Psoas muscle (tissue), 8 donors: ENCODE data around the gene COL8A1. TPM values are rescaled to one million over a fixed set of nuclear protein-coding genes. Genes with fewer than 3 reads are reported as not detected.

ENCODE experiments used
- ATAC-seq, 4 donors: fragments of 200-7000 bp; cut with Tn5 transposase; one replicate each; pipeline ENCODE4 v1.9.1; 2020; ENCODE audit warnings: moderate library complexity in 3 of 4, mild to moderate bottlenecking in 2 of 4
- DNase-seq, 2 donors: peaks; one replicate each; pipeline ENCODE4 v3.0.0-alpha.2; 2020
- H3K27ac ChIP-seq: fragments of 200-600 bp; one replicate; pipeline ENCODE4 v1.8.0; 2022
- H3K27me3 ChIP-seq, 3 donors: fragments of 200-600 bp in 1 of 3; one replicate each; pipeline versions ENCODE4 v1.6.1 to v1.8.0; 2013 to 2022; ENCODE audit warnings: low read length in 2 of 3, mild to moderate bottlenecking in 2 of 3, moderate library complexity in 1 of 3; ENCODE audit not compliant: insufficient read depth in 3 of 3
- H3K36me3 ChIP-seq, 2 donors: fragments of 200-600 bp in 1 of 2; one replicate each; pipeline versions ENCODE4 v1.6.1 to v1.8.0; 2013 to 2022; ENCODE audit warnings: low read depth in 1 of 2, mild to moderate bottlenecking in 1 of 2, moderate library complexity in 1 of 2; ENCODE audit not compliant: insufficient read depth in 1 of 2
- H3K4me1 ChIP-seq: fragments of 200-600 bp; one replicate; pipeline ENCODE4 v1.8.0; 2022
- H3K4me3 ChIP-seq: fragments of 200-600 bp; one replicate; pipeline ENCODE4 v1.8.0; 2022; ENCODE audit warnings: mild to moderate bottlenecking
- H3K9me3 ChIP-seq: fragments of 200-600 bp; one replicate; pipeline ENCODE4 v1.8.0; 2022
- CTCF ChIP-seq: fragments of 200-600 bp; IDR thresholded peaks from one replicate; pipeline ENCODE4 v1.8.0; 2022; ENCODE audit warnings: antibody characterized with exemption
- WGBS, 3 donors: extraction: QIAGEN DNeasy Blood & Tissue Kit; methylation state at CpG; one replicate each; pipeline versions ENCODE4 v1.1.6 to v1.1.7; 2013; 5-methylcytosine and 5-hydroxymethylcytosine counted together
- intact Hi-C, 2 donors: fragments of 100-400 bp; cut with DNase I; formaldehyde crosslinking; loops; one replicate each; pipeline versions ENCODE4 v1.11.0 to v1.14.2; 2022
- polyA plus RNA-seq, 3 donors: library from polyadenylated mRNA; stranded (reverse); fragments of 200-250 nt; gene quantifications; one replicate each; pipeline ENCODE4 v1.2.3, GENCODE V29; 2013
- total RNA-seq, 4 donors: library from RNA; stranded (reverse); fragmentation: NEBNext Ultra II Directional in 2 of 4; extraction: Animal tissue kit (Norgen Biotek cat#: 25700) in 2 of 4; gene quantifications; one replicate each; pipeline versions ENCODE4 v1.2.1 to v1.2.4, GENCODE V29; 2021 to 2023
- donor health status: healthy with polysubstance abuse.
- donor health status: DM: no; HTN: no; CAD: no; lungs with moderate emphysema.
- donor health status: Bipolar disorder and iron deficiency.
- donor health status: healthy.
- donor health status: DM: yes; HTN: yes; CAD: no.
- donor health status: DM: no; HTN: no; CAD: no.
- donor health status: DM: no; HTN: no; CAD: no.
- donor health status: DM: yes; HTN: yes; CAD: no.

Gene COL8A1
- total and polyA plus RNA-seq, 7 donors: 1.2 to 11.3 (median 2.3) TPM

- H3K27me3 ChIP-seq: peaks cover 0 to 2% (median 0%) of the 10 kb centered on the region in 3 donors
- DNase-seq: no peak
- intact Hi-C loops: no loop called here
- no peak overlapping the region for H3K4me3 ChIP-seq
- no peak for TF ChIP-seq CTCF
- no peak for ATAC-seq
- H3K4me1 ChIP-seq: no peaks in the 10 kb centered on the region
- no peaks in the 10 kb centered on the region for H3K36me3 ChIP-seq
- WGBS, 3 donors: 83 to 92% (median 89%) methylated on average over 3 of the region's 3 CpGs
- no peaks in the 10 kb centered on the region for H3K9me3 ChIP-seq
- H3K27ac ChIP-seq: no peak overlapping the region
Observed at GRCh38 chr3:99781761-99782160, 143.4 kb downstream of the COL8A1 start.

- peak in 1 of 4 donors; percentile 38 for ATAC-seq
- no peak overlapping the region for H3K27ac ChIP-seq
- 41 to 50% (median 48%) methylated on average over 5 of the region's 5 CpGs for WGBS, 3 donors
Observed at GRCh38 chr3:99783011-99783573, 144.7 kb downstream of the COL8A1 start.

GRCh38 chr3:99789011-99789721 lies 150.8 kb downstream of the COL8A1 start:
- no peaks in the 10 kb centered on the region for H3K4me1 ChIP-seq
- no peak overlapping the region for H3K27ac ChIP-seq
- ATAC-seq (peak; percentile 82 to 88 (median 87)), DNase-seq (no peak)
- 23 to 26% (median 25%) methylated on average over 3 of the region's 3 CpGs for WGBS, 3 donors
- intact Hi-C loops: loop anchor here in 1 of 2 donors (5.0 kb wide), 2 partner anchors 142 to 292 kb away; no protein-coding TSS in a partner anchor
- no peaks in the 10 kb centered on the region for H3K27me3 ChIP-seq
- H3K36me3 ChIP-seq: no peaks in the 10 kb centered on the region
- no peak overlapping the region for H3K4me3 ChIP-seq
- no peaks in the 10 kb centered on the region for H3K9me3 ChIP-seq
- peak; percentile 64 for TF ChIP-seq CTCF

More at GRCh38 chr3:99783011-99783573, 144.7 kb downstream of the COL8A1 start:
- no peak for TF ChIP-seq CTCF
- no peaks in the 10 kb centered on the region for H3K4me1 ChIP-seq
- H3K27me3 ChIP-seq: peaks cover 0 to 2% (median 0%) of the 10 kb centered on the region in 3 donors
- intact Hi-C loops: no loop called here
- no peaks in the 10 kb centered on the region for H3K9me3 ChIP-seq
- DNase-seq: no peak
- no peaks in the 10 kb centered on the region for H3K36me3 ChIP-seq
- H3K4me3 ChIP-seq: no peak overlapping the region

- Histone ChIP-seq H3K27me3 (no peaks in the 10 kb centered on the region), H3K27ac (no peak overlapping the region), H3K4me3 (no peak overlapping the region), H3K4me1 (no peaks in the 10 kb centered on the region), H3K9me3 (no peaks in the 10 kb centered on the region), H3K36me3 (no peaks in the 10 kb centered on the region)
- WGBS, 3 donors: 85 to 96% (median 93%) methylated on average over 7 to 8 of the region's 8 CpGs
- TF ChIP-seq CTCF: no peak
- ATAC-seq: no peak
- intact Hi-C loops: no loop called here
- no peak for DNase-seq
Observed at GRCh38 chr3:99794485-99794884, 156.1 kb downstream of the COL8A1 start.
